Stimulated activated CD4-positive, alpha-beta T cell treated with anti-CD3 and anti-CD28 coated beads, Interleukin-4, amount 100 ng/mL, for 48 hours (primary cell): ENCODE data around the gene NELFE.
"Not testable (repeated sequence)": the region's sequence is repeated elsewhere in the genome, so short reads cannot be mapped to it uniquely, and the experiment has no call there.

Experiments used
- DNase-seq, 2 donors: peaks; one replicate each; pipeline ENCODE4 v3.0.0-alpha.2; 2020; ENCODE audit warnings: low read depth in 2 of 2

The NELFE gene

DNA sequence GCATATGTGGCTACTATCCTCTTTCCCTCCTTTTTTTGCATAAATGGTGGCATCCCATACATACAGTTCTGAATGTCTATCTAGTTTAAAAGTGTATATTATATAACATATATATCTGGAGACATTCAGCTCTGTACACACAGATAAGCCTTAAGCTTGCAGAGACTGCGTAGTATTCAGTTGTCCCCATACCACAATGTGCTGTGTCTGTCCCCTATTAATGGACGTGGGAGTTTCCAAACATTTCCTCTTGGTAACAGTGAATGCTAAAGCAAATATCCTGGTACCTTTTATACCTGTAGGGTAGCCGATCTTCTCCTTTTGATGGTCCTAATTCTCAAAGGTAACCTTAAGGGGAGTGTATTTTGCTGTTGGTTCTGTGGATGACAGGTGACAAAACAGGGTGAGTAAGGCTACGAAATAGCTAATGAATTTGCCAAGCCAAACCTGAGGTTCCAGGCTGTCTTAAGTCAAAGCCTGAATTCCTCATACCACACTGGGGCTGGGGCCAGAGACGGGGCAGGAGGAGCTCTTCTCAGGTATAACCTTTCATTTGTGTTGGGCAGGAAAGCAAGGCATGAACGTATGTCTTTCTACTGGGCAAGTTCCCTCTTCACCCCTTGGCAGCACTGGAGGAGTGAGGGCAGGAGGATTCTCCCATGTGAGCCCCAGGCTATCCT, 39.0 kb downstream of the NELFE start:
- DNase-seq = no peak

DNA sequence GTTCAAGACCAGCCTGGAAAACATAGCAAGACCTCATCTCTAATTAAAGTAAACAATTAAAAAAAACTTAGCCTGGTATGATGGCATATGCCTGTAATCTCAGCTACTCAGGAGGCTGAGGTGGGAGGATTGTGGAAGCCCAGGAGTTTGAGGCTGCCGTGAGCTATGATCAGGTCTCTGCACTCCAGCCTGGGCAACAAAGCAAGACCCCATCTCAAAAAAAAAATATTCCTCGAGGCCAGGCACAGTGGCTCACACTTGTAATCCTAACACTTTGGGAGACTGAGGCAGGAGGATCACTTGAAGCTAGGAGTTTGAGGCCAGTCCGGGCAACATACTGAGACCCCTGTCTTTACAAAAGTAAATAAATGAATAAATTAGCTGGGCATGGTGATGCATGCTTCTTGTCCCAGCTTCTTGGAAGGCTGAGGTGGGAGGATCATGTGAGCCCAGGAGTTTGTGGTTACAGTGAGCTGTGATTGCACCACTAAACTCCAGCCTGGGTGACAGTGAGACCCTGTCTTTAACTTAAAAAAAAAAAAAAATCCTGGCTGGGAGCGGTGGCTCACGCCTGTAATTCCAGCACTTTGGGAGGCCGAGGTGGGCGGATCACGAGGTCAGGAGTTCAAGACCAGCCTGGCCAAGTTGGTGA, 40.6 kb downstream of the NELFE start:
- no peak for DNase-seq

DNA sequence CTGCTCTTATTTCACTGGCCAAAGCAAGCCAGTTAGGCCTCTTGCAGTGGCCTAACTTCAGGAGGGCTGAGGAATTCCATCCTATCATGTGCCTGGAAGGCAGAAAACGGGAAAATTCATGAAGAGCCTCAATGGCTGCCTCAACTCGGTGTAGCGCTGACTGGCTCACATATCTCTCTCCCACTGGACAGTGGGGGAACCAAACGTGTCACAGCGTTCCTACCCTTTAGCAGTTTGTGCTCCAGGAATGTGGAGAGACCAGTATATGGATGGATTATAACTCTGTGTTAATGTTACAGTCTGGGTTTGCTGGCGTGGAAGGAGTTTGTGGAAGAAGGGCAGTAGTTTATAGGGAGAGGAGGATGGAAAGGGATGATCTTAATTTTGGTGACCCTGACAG, 43.0 kb downstream of the NELFE start:
- no peak for DNase-seq

DNA sequence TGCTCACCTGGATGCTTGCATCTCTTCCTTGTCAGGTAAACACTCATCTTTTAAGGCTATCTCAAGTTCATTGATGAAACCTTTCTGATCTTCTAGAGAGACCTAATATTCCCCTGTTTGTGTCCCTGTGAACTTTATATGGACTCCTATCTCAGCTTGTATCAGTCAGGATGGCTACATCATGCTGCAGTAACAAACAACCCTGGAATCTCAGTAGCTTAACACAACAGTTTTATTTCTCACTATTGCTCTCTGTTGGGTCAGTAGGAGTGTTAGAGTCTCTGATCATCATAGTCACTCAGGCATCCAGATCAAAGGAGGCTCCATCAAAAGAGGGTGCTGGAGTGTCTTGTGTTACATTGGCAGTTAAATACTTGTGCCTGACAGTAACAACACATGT, 43.4 kb downstream of the NELFE start:
- no peak for DNase-seq

DNA sequence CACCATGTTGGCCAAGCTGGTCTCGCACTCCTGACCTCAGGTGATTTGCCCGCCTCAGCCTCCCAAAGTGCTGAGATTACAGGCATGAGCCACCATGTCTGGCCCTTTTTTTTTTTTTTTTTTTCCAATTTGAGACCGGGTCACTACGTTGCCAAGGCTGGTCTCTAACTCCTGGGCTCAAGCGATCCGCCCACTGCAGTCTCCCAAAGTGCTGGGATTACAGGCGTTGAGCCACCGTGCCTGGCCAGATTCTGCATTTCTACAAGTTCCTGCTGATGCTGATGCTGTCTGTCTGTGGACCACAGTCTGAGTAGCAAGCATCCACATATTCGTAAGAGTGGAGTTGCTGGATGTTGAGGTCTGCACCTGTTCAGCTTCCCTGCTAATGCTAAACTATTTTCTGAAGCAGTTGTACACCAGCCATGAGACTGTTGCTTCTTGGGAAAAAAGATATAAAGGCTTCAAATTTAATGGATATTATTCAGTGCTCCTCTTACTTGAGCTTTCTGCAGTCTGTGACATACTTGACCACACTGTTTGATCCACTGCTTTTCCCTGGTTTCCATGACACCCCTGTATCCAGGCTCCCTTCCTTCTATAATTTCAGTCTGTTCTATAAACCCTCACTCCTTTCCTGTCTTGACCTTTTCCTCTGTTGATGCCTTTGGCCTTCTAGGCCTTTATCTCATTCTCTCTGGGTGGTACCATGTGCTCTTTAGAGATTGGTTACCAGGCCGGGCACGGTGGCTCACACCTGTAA, 46.8 kb downstream of the NELFE start:
- DNase-seq = no peak

DNA sequence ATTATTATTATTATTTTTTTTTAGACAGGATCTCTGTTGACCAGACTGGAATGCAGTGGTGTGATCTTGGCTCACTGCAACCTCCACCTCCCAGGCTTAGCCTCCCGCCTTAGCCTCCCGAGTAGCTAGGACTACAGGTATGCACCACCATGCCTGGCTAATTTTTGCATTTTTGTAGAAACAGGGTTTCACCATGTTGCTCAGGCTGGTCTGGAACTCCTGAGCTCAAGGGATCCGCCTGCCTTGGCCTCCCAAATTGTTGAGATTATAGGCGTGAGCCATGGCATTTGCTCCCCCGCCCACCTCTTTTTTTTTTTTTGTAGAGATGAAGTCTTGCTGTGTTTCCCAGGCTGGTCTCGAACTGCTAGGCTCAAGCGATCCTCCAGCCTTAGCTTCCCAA, 49.5 kb downstream of the NELFE start:
- not testable (repeated sequence) for DNase-seq

DNA sequence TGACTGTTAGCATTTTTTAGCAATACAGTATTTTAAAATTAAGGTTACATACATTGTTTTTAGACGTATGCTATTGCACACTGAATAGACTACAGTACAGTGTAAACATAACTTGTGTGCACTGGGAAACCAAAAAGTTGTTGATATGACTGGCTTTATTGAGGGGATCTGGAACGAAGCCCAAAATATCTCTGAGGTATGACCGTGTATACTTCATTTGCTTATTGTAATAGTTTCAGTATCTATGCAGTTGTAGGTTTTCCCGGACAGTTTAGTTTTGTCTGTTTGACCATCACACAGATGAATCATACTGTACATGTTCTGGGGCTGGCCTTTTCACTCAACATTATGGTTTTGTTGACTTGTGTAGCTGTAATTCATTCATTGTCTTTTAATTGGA, 50.0 kb downstream of the NELFE start:
- DNase-seq = no peak

DNA sequence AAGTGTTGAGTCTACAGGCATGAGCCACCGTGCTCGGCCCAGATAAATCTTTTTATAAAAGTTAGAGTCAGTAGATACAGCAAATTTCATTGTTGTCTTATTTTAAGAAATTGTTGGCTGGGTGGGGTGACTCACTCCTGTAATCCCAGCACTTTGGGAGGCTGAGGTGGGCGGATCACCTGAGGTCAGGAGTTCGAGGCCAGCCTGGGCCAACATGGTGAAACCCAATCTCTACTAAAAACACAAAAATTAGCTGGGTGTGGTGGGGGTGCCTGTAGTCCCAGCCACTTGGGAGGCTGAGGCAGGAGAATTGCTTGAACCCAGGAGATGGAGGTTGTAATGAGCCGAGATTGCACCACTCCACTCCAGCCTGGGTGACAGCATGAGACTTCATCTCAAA, 50.5 kb downstream of the NELFE start:
- not testable (repeated sequence) for DNase-seq

DNA sequence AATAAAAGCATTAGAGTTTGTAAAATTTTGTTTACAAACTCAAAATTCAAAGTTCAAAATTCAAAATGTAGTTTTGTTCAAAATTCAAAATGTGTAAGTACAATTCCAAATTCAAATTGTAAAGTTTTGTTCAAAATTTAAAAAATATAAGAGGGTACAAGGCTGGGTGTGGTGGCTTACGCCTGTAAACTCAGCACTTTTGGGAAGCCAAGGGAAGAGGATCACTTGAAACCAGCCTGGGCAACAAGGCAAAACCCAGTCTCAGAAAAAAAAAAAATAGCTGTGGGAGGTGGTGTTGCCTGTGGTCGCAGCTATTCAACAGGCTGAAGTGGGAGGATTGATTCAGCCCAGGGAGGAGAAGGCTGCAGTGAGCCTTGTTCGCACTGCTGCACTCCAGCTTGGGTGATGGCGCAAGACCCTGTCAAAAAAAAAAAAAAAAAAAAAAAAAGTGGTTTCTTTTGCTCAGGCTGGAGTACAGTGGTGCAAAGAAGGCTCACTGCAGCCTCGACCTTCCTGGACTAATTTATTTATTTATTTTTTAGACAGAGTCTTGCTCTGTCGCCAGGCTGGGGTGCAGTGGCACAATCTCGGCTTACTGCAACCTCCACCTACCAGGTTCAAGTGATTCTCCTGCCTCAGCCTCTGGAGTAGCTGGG, 51.5 kb downstream of the NELFE start:
- DNase-seq = no peak

DNA sequence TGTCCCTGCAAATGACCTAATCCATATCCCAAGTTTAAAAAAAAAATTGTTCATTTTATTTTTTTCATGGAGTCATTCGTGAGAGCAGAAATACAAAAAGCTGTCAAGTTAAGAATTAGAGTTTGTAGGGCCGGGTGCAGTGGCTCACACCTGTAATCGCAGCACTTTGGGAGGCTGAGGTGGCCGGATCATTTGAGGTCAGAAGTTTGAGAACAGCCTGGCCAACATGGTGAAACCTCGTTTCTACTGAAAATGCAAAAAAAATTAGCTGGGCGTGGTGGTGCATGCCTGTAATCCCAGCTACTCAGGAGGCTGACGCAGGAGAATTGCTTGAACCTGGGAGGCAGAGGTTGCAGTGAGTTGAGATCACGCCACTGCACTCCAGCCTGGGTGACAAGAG, 52.0 kb downstream of the NELFE start:
- DNase-seq = not testable (repeated sequence)

DNA sequence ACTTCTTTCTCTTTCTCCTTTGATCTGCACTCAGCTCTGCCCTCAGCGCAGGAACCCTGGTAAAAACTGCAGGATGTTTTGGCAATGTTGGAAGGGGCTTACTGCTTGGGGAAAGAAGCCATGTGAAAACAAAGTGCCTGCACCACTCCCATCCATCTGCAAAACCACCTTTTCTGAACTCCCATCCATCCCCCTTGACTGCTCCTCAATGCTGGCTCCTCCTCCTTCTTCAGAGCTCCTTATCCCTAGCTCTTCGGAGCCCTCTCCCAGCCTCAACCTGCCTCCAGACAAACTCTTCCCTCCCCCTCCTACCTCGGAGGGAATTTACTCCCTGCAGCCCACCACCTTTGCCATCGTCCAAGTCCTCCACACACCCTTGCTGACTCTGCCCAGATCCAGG, 52.6 kb downstream of the NELFE start:
- DNase-seq = no peak

DNA sequence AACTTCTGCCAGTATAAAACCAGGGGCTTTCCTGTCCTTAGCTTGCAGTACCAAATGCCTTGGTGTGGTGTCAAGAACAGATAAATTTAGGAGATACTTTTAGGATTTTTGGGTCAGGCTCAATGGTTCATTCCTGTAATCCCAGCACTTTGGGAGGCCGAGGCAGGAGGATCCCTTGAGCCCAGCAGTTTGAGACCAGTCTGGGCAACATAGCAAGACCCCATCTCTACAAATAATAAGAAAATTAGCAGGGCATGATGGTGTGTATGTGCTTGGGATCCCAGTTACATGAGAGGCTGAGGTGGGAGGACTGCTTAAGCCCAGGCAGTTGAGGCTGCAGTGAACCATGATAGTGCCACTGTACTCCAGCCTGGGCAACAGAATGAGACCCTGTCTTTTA, 53.7 kb downstream of the NELFE start:
- no peak for DNase-seq

DNA sequence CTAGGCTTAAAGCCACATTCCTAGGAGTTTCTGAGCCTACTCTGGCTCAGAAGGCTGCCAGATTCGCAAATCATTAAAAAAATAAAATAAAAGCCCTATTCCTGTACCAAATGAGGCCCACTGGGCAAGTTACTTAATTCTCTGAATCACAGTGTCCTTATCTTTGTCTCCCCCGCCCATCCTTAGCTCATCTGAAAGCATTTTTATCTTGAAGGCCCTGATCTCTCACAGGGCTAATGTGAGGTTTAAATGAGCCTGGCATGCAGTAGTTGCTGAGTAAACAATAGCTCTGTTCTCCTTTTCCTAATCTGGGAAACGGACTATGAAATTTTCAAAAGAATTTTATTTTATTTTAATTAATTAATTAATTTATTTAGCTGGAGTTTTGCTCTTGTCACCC, 54.8 kb downstream of the NELFE start:
- no peak for DNase-seq
